ENCODE data around the gene CBLN3.

DNA sequence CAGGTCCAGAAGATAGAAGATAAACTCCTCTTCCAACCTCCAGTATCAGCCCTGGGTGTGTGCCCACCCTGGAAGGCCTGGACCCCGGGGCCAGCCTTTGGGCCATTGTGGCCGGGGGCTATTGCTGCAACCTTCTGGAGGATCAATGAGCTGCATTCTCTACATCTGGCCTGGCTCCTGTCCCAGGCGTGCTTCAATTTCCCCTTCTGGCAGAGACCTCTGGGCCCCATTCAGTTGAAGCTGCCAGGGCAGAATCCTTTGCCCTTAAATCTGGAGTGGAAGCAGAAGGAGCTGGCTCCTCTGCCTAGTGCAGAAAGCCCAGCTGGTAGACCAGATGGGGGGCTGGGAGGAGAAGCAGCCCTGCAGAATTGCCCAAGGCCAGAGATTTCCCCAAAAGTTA, 20.7 kb downstream of the CBLN3 start:
- TF ChIP-seq CTCF (IDR thresholded peaks at IDR 0.05) (no peak), POLR2AphosphoS5 (IDR thresholded peaks at IDR 0.05) (no peak)
